DOHH2 (cell line): ENCODE measurements around the gene POLDIP3.

ENCODE experiments used
- CTCF ChIP-seq: fragments of 200-600 bp; sonication (generic); IDR thresholded peaks from one replicate; pipeline ENCODE4 v1.5.1; 2014; ENCODE audit warnings: antibody characterized with exemption, mild to moderate bottlenecking, low read depth, low read length; ENCODE audit not compliant: poor library complexity, severe bottlenecking
- EZH2phosphoT487 ChIP-seq: fragments of 200-600 bp; sonication (generic); IDR thresholded peaks from 2 replicates; pipeline ENCODE4 v1.6.1; 2017; ENCODE audit warnings: borderline replicate concordance, mild to moderate bottlenecking, antibody characterized with exemption, low read length, moderate library complexity, mixed read lengths

GRCh38 chr22:42604403-42604802, 10.3 kb downstream of the POLDIP3 start:
- TF ChIP-seq CTCF, result no peak
- no peak for TF ChIP-seq EZH2phosphoT487
